Panc1 (cell line): ENCODE data around the gene SPRING1.

ENCODE experiments used
- TF ChIP-seq, protein P1 (sequence below): fragments of 450-650 bp; IDR thresholded peaks from 2 replicates; pipeline ENCODE4 v1.5.1; 2017; ENCODE audit warnings: mild to moderate bottlenecking
- TF ChIP-seq, protein P2 (sequence below), 2 experiments: IDR thresholded peaks; 2 replicates each; pipeline ENCODE4 v1.6.1; 2011 to 2012; ENCODE audit warnings: low read depth in 2 of 2, control low read depth in 1 of 2, low read length in 1 of 2, mild to moderate bottlenecking in 1 of 2, moderate library complexity in 1 of 2; ENCODE audit not compliant: insufficient read depth in 1 of 2

DNA sequence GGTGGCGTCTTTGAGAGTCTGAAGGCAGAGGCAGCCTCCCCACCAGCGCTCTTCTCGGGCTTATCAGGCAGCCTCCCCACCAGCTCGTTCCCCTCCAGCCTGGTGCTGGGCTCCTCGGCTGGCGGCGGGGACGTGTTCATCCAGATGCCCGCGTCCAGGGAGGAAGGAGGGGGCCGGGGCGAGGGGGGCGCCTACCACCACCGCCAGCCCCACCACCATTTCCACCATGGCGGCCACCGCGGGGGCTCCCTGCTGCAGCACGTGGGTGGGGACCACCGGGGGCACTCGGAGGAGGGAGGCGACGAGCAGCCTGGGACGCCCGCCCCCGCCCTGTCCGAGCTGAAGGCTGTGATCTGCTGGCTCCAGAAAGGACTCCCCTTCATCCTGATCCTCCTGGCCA is 12.0 kb upstream of the SPRING1 start:
- TF ChIP-seq, protein P1, sequence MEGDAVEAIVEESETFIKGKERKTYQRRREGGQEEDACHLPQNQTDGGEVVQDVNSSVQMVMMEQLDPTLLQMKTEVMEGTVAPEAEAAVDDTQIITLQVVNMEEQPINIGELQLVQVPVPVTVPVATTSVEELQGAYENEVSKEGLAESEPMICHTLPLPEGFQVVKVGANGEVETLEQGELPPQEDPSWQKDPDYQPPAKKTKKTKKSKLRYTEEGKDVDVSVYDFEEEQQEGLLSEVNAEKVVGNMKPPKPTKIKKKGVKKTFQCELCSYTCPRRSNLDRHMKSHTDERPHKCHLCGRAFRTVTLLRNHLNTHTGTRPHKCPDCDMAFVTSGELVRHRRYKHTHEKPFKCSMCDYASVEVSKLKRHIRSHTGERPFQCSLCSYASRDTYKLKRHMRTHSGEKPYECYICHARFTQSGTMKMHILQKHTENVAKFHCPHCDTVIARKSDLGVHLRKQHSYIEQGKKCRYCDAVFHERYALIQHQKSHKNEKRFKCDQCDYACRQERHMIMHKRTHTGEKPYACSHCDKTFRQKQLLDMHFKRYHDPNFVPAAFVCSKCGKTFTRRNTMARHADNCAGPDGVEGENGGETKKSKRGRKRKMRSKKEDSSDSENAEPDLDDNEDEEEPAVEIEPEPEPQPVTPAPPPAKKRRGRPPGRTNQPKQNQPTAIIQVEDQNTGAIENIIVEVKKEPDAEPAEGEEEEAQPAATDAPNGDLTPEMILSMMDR, result no peak
- TF ChIP-seq, protein P2, sequence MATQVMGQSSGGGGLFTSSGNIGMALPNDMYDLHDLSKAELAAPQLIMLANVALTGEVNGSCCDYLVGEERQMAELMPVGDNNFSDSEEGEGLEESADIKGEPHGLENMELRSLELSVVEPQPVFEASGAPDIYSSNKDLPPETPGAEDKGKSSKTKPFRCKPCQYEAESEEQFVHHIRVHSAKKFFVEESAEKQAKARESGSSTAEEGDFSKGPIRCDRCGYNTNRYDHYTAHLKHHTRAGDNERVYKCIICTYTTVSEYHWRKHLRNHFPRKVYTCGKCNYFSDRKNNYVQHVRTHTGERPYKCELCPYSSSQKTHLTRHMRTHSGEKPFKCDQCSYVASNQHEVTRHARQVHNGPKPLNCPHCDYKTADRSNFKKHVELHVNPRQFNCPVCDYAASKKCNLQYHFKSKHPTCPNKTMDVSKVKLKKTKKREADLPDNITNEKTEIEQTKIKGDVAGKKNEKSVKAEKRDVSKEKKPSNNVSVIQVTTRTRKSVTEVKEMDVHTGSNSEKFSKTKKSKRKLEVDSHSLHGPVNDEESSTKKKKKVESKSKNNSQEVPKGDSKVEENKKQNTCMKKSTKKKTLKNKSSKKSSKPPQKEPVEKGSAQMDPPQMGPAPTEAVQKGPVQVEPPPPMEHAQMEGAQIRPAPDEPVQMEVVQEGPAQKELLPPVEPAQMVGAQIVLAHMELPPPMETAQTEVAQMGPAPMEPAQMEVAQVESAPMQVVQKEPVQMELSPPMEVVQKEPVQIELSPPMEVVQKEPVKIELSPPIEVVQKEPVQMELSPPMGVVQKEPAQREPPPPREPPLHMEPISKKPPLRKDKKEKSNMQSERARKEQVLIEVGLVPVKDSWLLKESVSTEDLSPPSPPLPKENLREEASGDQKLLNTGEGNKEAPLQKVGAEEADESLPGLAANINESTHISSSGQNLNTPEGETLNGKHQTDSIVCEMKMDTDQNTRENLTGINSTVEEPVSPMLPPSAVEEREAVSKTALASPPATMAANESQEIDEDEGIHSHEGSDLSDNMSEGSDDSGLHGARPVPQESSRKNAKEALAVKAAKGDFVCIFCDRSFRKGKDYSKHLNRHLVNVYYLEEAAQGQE (IDR thresholded peaks at IDR 0.05; ENCODE audit: insufficient read depth in 1 of 2, low read depth in 2 of 2, low read length in 1 of 2), result no peak
